ENCODE measurements around the gene WNT11. TPM values are rescaled to one million over a fixed set of nuclear protein-coding genes. Genes with fewer than 3 reads are reported as not detected.
A peak's percentile ranks its signal among the peaks of the same experiment; 100 is the strongest.

The WNT11 gene
- total RNA-seq = under 1 TPM in 1 of 3 donors, not detected in 2; 0.26 TPM

GRCh38 chr11:76206327-76207081 lies at the start of gene WNT11:
TSS of gene WNT11 (minus strand) at chr11:76206502. CDS start at chr11:76206407, 95 bp downstream.
- H3K36me3 Mint-ChIP-seq (ENCODE audit: insufficient read depth) = no peaks in the 10 kb centered on the region
- peaks cover 45% of the 10 kb centered on the region for H3K27me3 Mint-ChIP-seq (ENCODE audit: low read depth)
- H3K9me3 Mint-ChIP-seq = no peaks in the 10 kb centered on the region
- DNase-seq (peak; percentile 18), ATAC-seq (peak; percentile 9 to 21)
- H3K4me3 Mint-ChIP-seq = peak within 1 kb of the TSS; percentile 80
- peaks cover 17% of the 10 kb centered on the region for H3K4me1 Mint-ChIP-seq (ENCODE audit: low read depth)

- ATAC-seq (no peak), DNase-seq (no peak)
- H3K4me3 Mint-ChIP-seq = no peak overlapping the region
- H3K4me1 Mint-ChIP-seq (ENCODE audit: low read depth) = no peaks in the 10 kb centered on the region
- no peaks in the 10 kb centered on the region for H3K36me3 Mint-ChIP-seq (ENCODE audit: insufficient read depth)
- peaks cover 2% of the 10 kb centered on the region for H3K27me3 Mint-ChIP-seq (ENCODE audit: low read depth)
- no peaks in the 10 kb centered on the region for H3K9me3 Mint-ChIP-seq
Observed at GRCh38 chr11:76253416-76253815, 47.1 kb upstream of the WNT11 start.

- Mint-ChIP-seq H3K27me3 (ENCODE audit: low read depth) (peaks cover 2% of the 10 kb centered on the region), H3K4me3 (no peak overlapping the region), H3K36me3 (ENCODE audit: insufficient read depth) (no peaks in the 10 kb centered on the region), H3K4me1 (ENCODE audit: low read depth) (no peaks in the 10 kb centered on the region), H3K9me3 (no peaks in the 10 kb centered on the region)
- ATAC-seq = no peak
- DNase-seq = no peak
Observed at GRCh38 chr11:76252631-76253070, 46.3 kb upstream of the WNT11 start.

- H3K4me3 Mint-ChIP-seq = no peak overlapping the region
- H3K4me1 Mint-ChIP-seq (ENCODE audit: low read depth) = no peaks in the 10 kb centered on the region
- peaks cover 2% of the 10 kb centered on the region for H3K27me3 Mint-ChIP-seq (ENCODE audit: low read depth)
- H3K36me3 Mint-ChIP-seq (ENCODE audit: insufficient read depth) = no peaks in the 10 kb centered on the region
- H3K9me3 Mint-ChIP-seq = no peaks in the 10 kb centered on the region
- no peak for ATAC-seq
- no peak for DNase-seq
Observed at GRCh38 chr11:76251576-76251975, 45.3 kb upstream of the WNT11 start.

- ATAC-seq (no peak), DNase-seq (no peak)
- Mint-ChIP-seq H3K27me3 (ENCODE audit: low read depth) (peaks cover 2% of the 10 kb centered on the region), H3K4me1 (ENCODE audit: low read depth) (no peaks in the 10 kb centered on the region), H3K9me3 (no peaks in the 10 kb centered on the region), H3K36me3 (ENCODE audit: insufficient read depth) (no peaks in the 10 kb centered on the region), H3K4me3 (no peak overlapping the region)
Observed at GRCh38 chr11:76251226-76251575, 44.9 kb upstream of the WNT11 start.

- peaks cover 2% of the 10 kb centered on the region for H3K27me3 Mint-ChIP-seq (ENCODE audit: low read depth)
- ATAC-seq (no peak), DNase-seq (no peak)
- H3K36me3 Mint-ChIP-seq (ENCODE audit: insufficient read depth) = no peaks in the 10 kb centered on the region
- no peak overlapping the region for H3K4me3 Mint-ChIP-seq
- H3K4me1 Mint-ChIP-seq (ENCODE audit: low read depth) = no peaks in the 10 kb centered on the region
- H3K9me3 Mint-ChIP-seq = no peaks in the 10 kb centered on the region
Observed at GRCh38 chr11:76250520-76251225, 44.4 kb upstream of the WNT11 start.

- Mint-ChIP-seq H3K4me3 (no peak overlapping the region), H3K9me3 (no peaks in the 10 kb centered on the region), H3K36me3 (ENCODE audit: insufficient read depth) (no peaks in the 10 kb centered on the region), H3K4me1 (ENCODE audit: low read depth) (no peaks in the 10 kb centered on the region), H3K27me3 (ENCODE audit: low read depth) (peaks cover 2% of the 10 kb centered on the region)
- DNase-seq = no peak
- ATAC-seq = no peak
Observed at GRCh38 chr11:76249195-76249741, 43.0 kb upstream of the WNT11 start.

GRCh38 chr11:76248210-76248609 lies 41.9 kb upstream of the WNT11 start:
- DNase-seq (no peak), ATAC-seq (no peak)
- peaks cover 2% of the 10 kb centered on the region for H3K27me3 Mint-ChIP-seq (ENCODE audit: low read depth)

GRCh38 chr11:76247091-76247490 lies 40.8 kb upstream of the WNT11 start:
- H3K36me3 Mint-ChIP-seq (ENCODE audit: insufficient read depth) = no peaks in the 10 kb centered on the region
- peaks cover 2% of the 10 kb centered on the region for H3K27me3 Mint-ChIP-seq (ENCODE audit: low read depth)
- no peak overlapping the region for H3K4me3 Mint-ChIP-seq
- DNase-seq (no peak), ATAC-seq (no peak)
- H3K9me3 Mint-ChIP-seq = no peaks in the 10 kb centered on the region
- no peaks in the 10 kb centered on the region for H3K4me1 Mint-ChIP-seq (ENCODE audit: low read depth)

More at GRCh38 chr11:76248210-76248609, 41.9 kb upstream of the WNT11 start:
- Mint-ChIP-seq H3K4me1 (ENCODE audit: low read depth) (no peaks in the 10 kb centered on the region), H3K36me3 (ENCODE audit: insufficient read depth) (no peaks in the 10 kb centered on the region), H3K9me3 (no peaks in the 10 kb centered on the region), H3K4me3 (no peak overlapping the region)

- ATAC-seq = no peak
- no peak overlapping the region for H3K4me3 Mint-ChIP-seq
- H3K4me1 Mint-ChIP-seq (ENCODE audit: low read depth) = no peaks in the 10 kb centered on the region
- no peaks in the 10 kb centered on the region for H3K36me3 Mint-ChIP-seq (ENCODE audit: insufficient read depth)
- no peak for DNase-seq
- H3K9me3 Mint-ChIP-seq = no peaks in the 10 kb centered on the region
- no peaks in the 10 kb centered on the region for H3K27me3 Mint-ChIP-seq (ENCODE audit: low read depth)
Observed at GRCh38 chr11:76246271-76246933, 40.1 kb upstream of the WNT11 start.

- H3K27me3 Mint-ChIP-seq (ENCODE audit: low read depth) = no peaks in the 10 kb centered on the region
- H3K4me1 Mint-ChIP-seq (ENCODE audit: low read depth) = no peaks in the 10 kb centered on the region
- H3K9me3 Mint-ChIP-seq = no peaks in the 10 kb centered on the region
- DNase-seq (no peak), ATAC-seq (no peak)
- H3K4me3 Mint-ChIP-seq = no peak overlapping the region
- no peaks in the 10 kb centered on the region for H3K36me3 Mint-ChIP-seq (ENCODE audit: insufficient read depth)
Observed at GRCh38 chr11:76245720-76246119, 39.4 kb upstream of the WNT11 start.

GRCh38 chr11:76244316-76244851 lies 38.1 kb upstream of the WNT11 start:
- Mint-ChIP-seq H3K4me1 (ENCODE audit: low read depth) (no peaks in the 10 kb centered on the region), H3K36me3 (ENCODE audit: insufficient read depth) (no peaks in the 10 kb centered on the region), H3K27me3 (ENCODE audit: low read depth) (no peaks in the 10 kb centered on the region), H3K9me3 (no peaks in the 10 kb centered on the region), H3K4me3 (no peak overlapping the region)
- ATAC-seq = no peak
- DNase-seq = no peak

GRCh38 chr11:76243957-76244285 lies 37.6 kb upstream of the WNT11 start:
- Mint-ChIP-seq H3K27me3 (ENCODE audit: low read depth) (no peaks in the 10 kb centered on the region), H3K4me1 (ENCODE audit: low read depth) (no peaks in the 10 kb centered on the region), H3K9me3 (no peaks in the 10 kb centered on the region)

GRCh38 chr11:76243193-76243956 lies 37.1 kb upstream of the WNT11 start:
- Mint-ChIP-seq H3K27me3 (ENCODE audit: low read depth) (no peaks in the 10 kb centered on the region), H3K9me3 (no peaks in the 10 kb centered on the region), H3K36me3 (ENCODE audit: insufficient read depth) (no peaks in the 10 kb centered on the region), H3K4me3 (no peak overlapping the region), H3K4me1 (ENCODE audit: low read depth) (no peaks in the 10 kb centered on the region)
- DNase-seq (no peak), ATAC-seq (no peak)

More at GRCh38 chr11:76243957-76244285, 37.6 kb upstream of the WNT11 start:
- ATAC-seq (no peak), DNase-seq (no peak)
- no peak overlapping the region for H3K4me3 Mint-ChIP-seq
- no peaks in the 10 kb centered on the region for H3K36me3 Mint-ChIP-seq (ENCODE audit: insufficient read depth)

Measured in activated T-cell treated with anti-CD3 and anti-CD28 coated beads, Interleukin-2, amount 50 U/mL, for 4 hours (primary cell).